Adrenal gland (tissue), 12 donors: ENCODE measurements around the gene ARL3. TPM values are rescaled to one million over a fixed set of nuclear protein-coding genes. Genes with fewer than 3 reads are reported as not detected.
"Not testable (repeated sequence)": the region's sequence is repeated elsewhere in the genome, so short reads cannot be mapped to it uniquely, and the experiment has no call there.

Experiments used
- DNase-seq, 7 donors: peaks; one replicate each; pipeline ENCODE4 v3.0.0-alpha.2; 2019 to 2020
- H3K27ac ChIP-seq, 5 donors: fragments of 200-600 bp; sonication (generic) in 4 of 5; 1 replicate in 3 of 5; 2 replicates in 2 of 5; pipeline versions ENCODE4 v1.5.1 to v1.8.0; 2016 to 2020; ENCODE audit warnings: mild to moderate bottlenecking in 1 of 5
- H3K27me3 ChIP-seq: fragments of 200-600 bp; 2 replicates; pipeline ENCODE4 v1.8.0; 2021
- H3K36me3 ChIP-seq, 2 donors: fragments of 200-600 bp; replicated peaks in 1 of 2; 1 replicate in 1 of 2; 2 replicates in 1 of 2; pipeline versions ENCODE4 v1.5.1 to v1.8.0; 2018 to 2022
- H3K4me1 ChIP-seq, 2 donors: fragments of 200-600 bp; replicated peaks in 1 of 2; 1 replicate in 1 of 2; 2 replicates in 1 of 2; pipeline versions ENCODE4 v1.5.1 to v1.8.0; 2018 to 2021
- H3K4me3 ChIP-seq, 4 donors: fragments of 200-600 bp; sonication (generic) in 3 of 4; one replicate each; pipeline ENCODE4 v1.5.1; 2016 to 2018
- H3K9me3 ChIP-seq, 3 donors: fragments of 200-600 bp; sonication (generic) in 1 of 3; replicated peaks in 1 of 3; 1 replicate in 2 of 3; 2 replicates in 1 of 3; pipeline versions ENCODE4 v1.5.1 to v1.8.0; 2016 to 2021
- POLR2A ChIP-seq, 2 donors: fragments of 450-650 bp; IDR thresholded peaks; one replicate each; pipeline ENCODE4 v1.6.1; 2017; ENCODE audit warnings: antibody characterized with exemption in 2 of 2, mild to moderate bottlenecking in 2 of 2, moderate library complexity in 1 of 2
- WGBS, 4 donors: extraction: QIAGEN DNeasy Blood & Tissue Kit in 2 of 4; methylation state at CpG; one replicate each; pipeline versions ENCODE4 v1.1.5 to v1.1.7; 2013 to 2017; 5-methylcytosine and 5-hydroxymethylcytosine counted together
- intact Hi-C, 2 donors: fragments of 100-400 bp; cut with DNase I; formaldehyde crosslinking; loops; one replicate each; pipeline versions ENCODE4 v1.14.1 to v1.15.0; 2022 to 2023
- polyA plus RNA-seq, 3 donors: library from polyadenylated mRNA; stranded (reverse); fragments of 200-250 nt in 2 of 3; fragments of 350-450 nt in 1 of 3; fragmentation: Illumina TruSeq in 1 of 3; extraction: RNeasy Lipid Tissue Mini Kit (QIAGEN cat#74804) in 1 of 3; gene quantifications; one replicate each; pipeline ENCODE4 v1.2.3, GENCODE V29; 2013 to 2014
- total RNA-seq, 9 donors: library from RNA; depleted of rRNA in 4 of 9; stranded (reverse); fragments of >200 nt in 4 of 9; fragments of 120-200 nt in 1 of 9; fragmentation: NEBNext Ultra II Directional in 1 of 9; extraction: Animal tissue kit (Norgen Biotek cat#: 25700) in 1 of 9; gene quantifications; one replicate each; pipeline versions ENCODE4 v1.1.0 to v1.2.4, GENCODE V29; 2013 to 2023
- TF ChIP-seq, protein P1 (sequence below), 6 experiments: fragments of 450-650 bp in 4 of 6; fragments of 200-600 bp in 2 of 6; sonication (generic) in 1 of 6; IDR thresholded peaks; 1 replicate in 5 of 6; 2 replicates in 1 of 6; pipeline versions ENCODE4 v1.5.1 to v1.8.0; 2016 to 2021; ENCODE audit warnings: antibody characterized with exemption in 6 of 6, mild to moderate bottlenecking in 2 of 6, moderate library complexity in 1 of 6
- donor health status: healthy with polysubstance abuse.
- donor health status: Bipolar disorder and iron deficiency.
- donor health status: DM: yes; HTN: yes; CAD: no.
- donor health status: DM: no; HTN: no; CAD: no.
- donor health status: DM: no; HTN: no; CAD: no.
- donor health status: DM: yes; HTN: yes; CAD: no.

Gene ARL3
- total and polyA plus RNA-seq, 12 donors, result 4.8 to 20.5 (median 8.8) TPM

DNA sequence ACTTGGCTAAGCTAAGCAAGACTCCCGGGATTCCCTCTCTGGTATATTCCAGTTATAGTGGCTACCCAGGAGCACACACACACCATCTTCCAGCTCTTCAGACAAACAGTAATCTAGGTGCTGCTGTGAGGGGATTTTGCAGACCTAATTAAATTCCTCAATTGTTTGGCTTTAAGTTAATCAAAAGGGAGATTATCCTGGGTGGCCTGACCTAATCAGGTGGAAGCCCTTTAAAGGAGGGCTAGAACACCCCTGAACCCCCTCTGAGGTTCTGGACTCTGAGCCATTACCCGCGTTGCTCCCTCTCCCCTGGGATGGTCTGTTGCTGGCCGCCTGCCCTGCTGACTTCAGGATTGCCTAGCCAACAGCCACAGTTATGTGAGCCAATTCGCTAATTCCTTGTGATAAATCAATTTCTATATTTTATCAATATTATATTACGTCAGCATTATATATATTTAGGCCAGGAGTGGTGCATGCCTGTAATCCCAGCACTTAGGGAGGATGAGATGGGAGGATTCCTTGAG, 6.6 kb upstream of the ARL3 start:
- TF ChIP-seq, protein P1, sequence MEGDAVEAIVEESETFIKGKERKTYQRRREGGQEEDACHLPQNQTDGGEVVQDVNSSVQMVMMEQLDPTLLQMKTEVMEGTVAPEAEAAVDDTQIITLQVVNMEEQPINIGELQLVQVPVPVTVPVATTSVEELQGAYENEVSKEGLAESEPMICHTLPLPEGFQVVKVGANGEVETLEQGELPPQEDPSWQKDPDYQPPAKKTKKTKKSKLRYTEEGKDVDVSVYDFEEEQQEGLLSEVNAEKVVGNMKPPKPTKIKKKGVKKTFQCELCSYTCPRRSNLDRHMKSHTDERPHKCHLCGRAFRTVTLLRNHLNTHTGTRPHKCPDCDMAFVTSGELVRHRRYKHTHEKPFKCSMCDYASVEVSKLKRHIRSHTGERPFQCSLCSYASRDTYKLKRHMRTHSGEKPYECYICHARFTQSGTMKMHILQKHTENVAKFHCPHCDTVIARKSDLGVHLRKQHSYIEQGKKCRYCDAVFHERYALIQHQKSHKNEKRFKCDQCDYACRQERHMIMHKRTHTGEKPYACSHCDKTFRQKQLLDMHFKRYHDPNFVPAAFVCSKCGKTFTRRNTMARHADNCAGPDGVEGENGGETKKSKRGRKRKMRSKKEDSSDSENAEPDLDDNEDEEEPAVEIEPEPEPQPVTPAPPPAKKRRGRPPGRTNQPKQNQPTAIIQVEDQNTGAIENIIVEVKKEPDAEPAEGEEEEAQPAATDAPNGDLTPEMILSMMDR (IDR thresholded peaks at IDR 0.05), result no peak
- no peak for TF ChIP-seq POLR2A (IDR thresholded peaks at IDR 0.05)
- Histone ChIP-seq H3K4me3 (no peak overlapping the region), H3K27me3 (no peaks in the 10 kb centered on the region), H3K9me3 (no peaks in the 10 kb centered on the region), H3K4me1 (peaks cover 7 to 22% of the 10 kb centered on the region in 2 donors), H3K27ac (no peak overlapping the region), H3K36me3 (no peaks in the 10 kb centered on the region)
- WGBS, 4 donors, result 75 to 82% (median 78%) methylated on average over 6 of the region's 6 CpGs
- intact Hi-C loops, result loop anchor here in 1 of 2 donors (10.0 kb wide), 1 partner anchor 344 kb away; no protein-coding TSS in a partner anchor
- peak in 1 of 7 donors; percentile 41 for DNase-seq

DNA sequence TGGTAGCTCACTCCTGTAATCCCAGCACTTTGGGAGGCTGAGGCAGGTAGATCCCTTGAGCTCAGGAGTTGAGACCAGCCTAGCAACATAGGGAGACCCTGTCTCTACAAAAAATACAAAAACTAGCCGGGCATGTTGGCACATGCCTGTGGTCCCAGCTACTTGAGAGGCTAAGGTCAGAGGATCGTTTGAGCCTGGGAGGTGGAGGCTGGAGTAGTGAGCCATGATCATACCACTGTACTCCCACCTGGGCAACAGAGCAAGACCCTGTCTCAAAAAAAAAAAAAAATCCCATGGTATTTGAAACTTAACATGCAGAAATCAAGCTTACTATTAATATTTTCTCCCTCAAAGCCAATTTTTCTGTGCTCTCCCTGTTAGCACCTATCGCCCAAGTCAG, 6.1 kb upstream of the ARL3 start:
- no peak for DNase-seq
- intact Hi-C loops, result loop anchor here in 1 of 2 donors (10.0 kb wide), 1 partner anchor 344 kb away; no protein-coding TSS in a partner anchor
- no peak overlapping the region for H3K4me3 ChIP-seq
- no peaks in the 10 kb centered on the region for H3K9me3 ChIP-seq
- TF ChIP-seq, protein P1 (IDR thresholded peaks at IDR 0.05), result no peak
- WGBS, 4 donors, result 84 to 90% (median 86%) methylated on average over 3 of the region's 3 CpGs
- peaks cover 7 to 27% of the 10 kb centered on the region in 2 donors for H3K4me1 ChIP-seq
- no peaks in the 10 kb centered on the region for H3K27me3 ChIP-seq
- peak overlapping the region in 1 of 5 donors; percentile 63 for H3K27ac ChIP-seq
- no peaks in the 10 kb centered on the region for H3K36me3 ChIP-seq

DNA sequence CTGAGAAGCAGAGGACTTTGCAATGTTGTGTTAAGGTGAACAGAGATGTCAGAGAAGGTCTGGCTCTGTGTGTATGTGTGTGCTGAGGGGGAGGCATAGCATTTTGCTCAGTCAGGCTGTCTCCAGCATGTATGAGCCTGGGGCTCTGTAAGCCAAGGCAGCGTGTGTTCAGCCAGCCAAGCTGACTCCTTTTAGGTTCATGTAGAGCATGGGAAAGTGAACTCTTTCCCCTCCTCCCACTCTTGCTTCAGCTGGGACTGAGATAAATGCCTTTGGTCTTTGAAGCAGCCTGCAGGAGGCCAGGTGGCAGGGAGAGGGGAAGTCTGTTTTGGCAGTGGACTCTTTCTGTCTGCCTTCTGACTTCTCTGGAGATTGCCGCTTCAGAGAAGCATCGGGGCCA, 4.0 kb upstream of the ARL3 start:
- peak in 2 of 7 donors; percentile 35 to 58 for DNase-seq
- WGBS, 4 donors, result 43 to 63% (median 54%) methylated on average over 3 of the region's 3 CpGs
- H3K4me1 ChIP-seq, result peaks cover 7 to 35% of the 10 kb centered on the region in 2 donors
- TF ChIP-seq POLR2A (IDR thresholded peaks at IDR 0.05), result no peak
- TF ChIP-seq, protein P1 (IDR thresholded peaks at IDR 0.05), result no peak
- H3K36me3 ChIP-seq, result no peaks in the 10 kb centered on the region
- no peaks in the 10 kb centered on the region for H3K27me3 ChIP-seq
- peak overlapping the region in 2 of 5 donors; percentile 11 to 63 for H3K27ac ChIP-seq
- intact Hi-C loops, result no loop called here
- H3K4me3 ChIP-seq, result no peak overlapping the region
- no peaks in the 10 kb centered on the region for H3K9me3 ChIP-seq

DNA sequence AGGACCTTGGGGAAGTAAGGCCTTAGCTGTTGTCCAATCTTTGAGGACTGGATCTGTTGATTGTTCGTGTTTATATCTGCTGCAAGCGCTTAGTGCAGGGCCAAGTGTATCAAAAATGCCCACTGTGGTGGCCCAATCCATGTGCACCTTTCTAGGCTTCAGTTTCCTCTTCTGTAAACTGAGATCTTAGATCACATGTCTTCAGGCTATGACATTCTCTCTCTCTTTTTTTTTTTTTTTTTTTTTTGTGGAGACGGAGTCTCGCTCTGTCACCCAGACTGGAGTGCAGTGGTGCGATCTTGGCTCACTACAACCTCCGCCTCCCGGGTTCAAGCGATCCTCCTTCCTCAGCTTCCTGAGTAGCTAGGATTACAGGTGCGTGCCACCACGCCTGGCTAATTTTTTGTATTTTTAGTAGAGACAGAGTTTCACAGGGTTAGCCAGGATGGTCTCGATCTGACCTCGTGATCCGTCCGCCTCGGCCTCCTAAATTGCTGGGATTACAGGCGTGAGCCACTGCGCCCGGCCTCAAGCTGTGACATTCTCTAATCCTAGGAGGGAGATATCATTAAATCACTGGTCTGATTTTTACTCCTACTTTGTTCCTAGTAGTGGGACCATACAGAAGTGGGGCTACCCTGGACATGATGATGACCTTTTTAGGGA, 2.8 kb upstream of the ARL3 start:
- H3K27me3 ChIP-seq, H3K36me3 ChIP-seq, H3K4me3 ChIP-seq, H3K27ac ChIP-seq, H3K9me3 ChIP-seq, intact Hi-C loops: not testable (repeated sequence)
- peak in 1 of 7 donors; percentile 50 for DNase-seq
- peaks cover 7 to 45% of the 10 kb centered on the region in 2 donors for H3K4me1 ChIP-seq
- WGBS, 4 donors, result 90 to 96% (median 94%) methylated on average over 18 of the region's 18 CpGs
